ENCODE measurements around the gene ORC3.
"Not testable (repeated sequence)": the region's sequence is repeated elsewhere in the genome, so short reads cannot be mapped to it uniquely, and the experiment has no call there.

Gene ORC3

DNA sequence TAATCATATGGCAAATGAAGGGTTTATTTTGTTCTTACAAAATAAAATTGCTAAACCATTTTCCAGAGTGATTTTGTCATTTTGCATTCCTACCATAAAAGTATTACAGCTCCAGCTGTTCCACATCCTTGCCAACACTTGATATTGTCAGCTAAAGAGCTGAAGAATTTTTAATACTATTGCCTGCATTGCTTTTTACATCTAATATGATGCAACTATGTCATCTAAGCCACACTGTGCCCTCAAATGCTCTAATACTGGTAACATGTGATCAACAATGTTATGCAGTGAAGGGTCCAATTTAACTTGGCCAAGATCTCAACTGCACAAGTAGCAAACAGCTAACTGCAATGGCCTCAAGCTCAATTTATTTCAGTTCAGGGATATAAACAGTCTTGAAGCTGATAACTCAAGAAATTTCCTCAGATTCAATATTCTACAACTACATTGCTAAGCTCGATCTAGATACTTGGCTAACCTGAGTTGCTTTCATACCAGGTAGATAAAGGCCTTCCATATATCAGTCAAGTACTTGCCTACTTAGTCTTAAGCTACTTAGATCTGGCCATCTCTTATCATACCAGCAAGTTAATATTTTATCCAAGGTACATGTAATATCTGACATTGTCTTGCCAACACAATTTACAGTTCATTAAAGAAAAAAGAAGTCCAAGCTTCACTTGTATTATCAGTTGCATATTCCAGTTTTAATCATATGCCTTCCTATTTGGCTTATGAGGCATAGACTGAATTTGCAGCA lies 95.1 kb downstream of the ORC3 start:
- TF ChIP-seq, protein P1, sequence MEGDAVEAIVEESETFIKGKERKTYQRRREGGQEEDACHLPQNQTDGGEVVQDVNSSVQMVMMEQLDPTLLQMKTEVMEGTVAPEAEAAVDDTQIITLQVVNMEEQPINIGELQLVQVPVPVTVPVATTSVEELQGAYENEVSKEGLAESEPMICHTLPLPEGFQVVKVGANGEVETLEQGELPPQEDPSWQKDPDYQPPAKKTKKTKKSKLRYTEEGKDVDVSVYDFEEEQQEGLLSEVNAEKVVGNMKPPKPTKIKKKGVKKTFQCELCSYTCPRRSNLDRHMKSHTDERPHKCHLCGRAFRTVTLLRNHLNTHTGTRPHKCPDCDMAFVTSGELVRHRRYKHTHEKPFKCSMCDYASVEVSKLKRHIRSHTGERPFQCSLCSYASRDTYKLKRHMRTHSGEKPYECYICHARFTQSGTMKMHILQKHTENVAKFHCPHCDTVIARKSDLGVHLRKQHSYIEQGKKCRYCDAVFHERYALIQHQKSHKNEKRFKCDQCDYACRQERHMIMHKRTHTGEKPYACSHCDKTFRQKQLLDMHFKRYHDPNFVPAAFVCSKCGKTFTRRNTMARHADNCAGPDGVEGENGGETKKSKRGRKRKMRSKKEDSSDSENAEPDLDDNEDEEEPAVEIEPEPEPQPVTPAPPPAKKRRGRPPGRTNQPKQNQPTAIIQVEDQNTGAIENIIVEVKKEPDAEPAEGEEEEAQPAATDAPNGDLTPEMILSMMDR (IDR thresholded peaks at IDR 0.05; ENCODE audit: control insufficient read depth, extremely low read depth, insufficient read depth): no peak
- no peak overlapping the region for H3K4me3 ChIP-seq (ENCODE audit: low read depth, low read length)
- no peak for DNase-seq (ENCODE audit: low read depth)

DNA sequence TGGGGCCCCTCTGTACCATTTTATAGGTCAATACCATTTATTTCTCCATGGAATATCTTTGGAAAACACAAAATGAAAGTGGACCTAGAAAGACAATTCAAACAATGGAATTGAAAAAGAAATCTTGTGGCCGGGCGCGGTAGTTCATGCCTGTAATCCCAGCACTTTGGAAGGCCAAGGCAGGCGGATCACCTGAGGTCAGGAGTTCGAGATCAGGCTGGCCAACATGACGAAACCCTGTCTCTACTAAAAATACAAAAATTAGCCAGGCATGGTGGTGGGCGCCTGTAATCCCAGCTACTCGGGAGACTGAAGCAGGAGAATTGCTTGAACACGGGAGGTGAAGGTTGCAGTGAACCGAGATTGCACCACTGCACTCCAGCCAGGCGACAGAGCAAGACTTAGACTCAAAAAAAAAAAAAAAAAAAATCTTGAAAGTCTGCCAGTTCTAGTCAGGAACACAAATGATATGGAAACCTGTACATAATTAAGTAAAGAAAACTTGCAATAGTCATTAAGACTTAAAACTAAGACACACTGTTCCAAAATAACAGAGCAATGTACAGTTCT lies 96.8 kb downstream of the ORC3 start:
- H3K4me3 ChIP-seq (ENCODE audit: low read depth, low read length); DNase-seq (ENCODE audit: low read depth): not testable (repeated sequence)

DNA sequence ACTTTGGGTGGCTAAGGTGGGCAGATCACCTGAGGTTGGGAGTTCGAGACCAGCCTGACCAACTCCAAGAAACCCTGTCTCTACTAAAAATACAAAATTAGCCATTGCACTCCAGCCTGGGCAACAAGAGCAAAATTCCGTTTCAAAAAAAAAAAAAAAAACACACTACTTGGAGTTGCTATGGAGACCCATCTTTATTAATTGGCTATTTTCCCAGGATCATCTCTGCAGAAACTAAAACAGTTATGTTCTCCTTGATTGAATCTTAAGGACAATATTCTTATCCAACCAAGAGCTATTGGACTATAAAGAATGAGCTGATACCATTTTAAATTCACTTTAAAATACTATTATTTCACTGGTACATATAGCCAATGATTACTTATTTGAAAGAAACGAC lies 97.4 kb downstream of the ORC3 start:
- no peak for DNase-seq (ENCODE audit: low read depth)
- no peak overlapping the region for H3K4me3 ChIP-seq (ENCODE audit: low read depth, low read length)
- TF ChIP-seq, protein P1 (IDR thresholded peaks at IDR 0.05; ENCODE audit: control insufficient read depth, extremely low read depth, insufficient read depth): no peak

DNA sequence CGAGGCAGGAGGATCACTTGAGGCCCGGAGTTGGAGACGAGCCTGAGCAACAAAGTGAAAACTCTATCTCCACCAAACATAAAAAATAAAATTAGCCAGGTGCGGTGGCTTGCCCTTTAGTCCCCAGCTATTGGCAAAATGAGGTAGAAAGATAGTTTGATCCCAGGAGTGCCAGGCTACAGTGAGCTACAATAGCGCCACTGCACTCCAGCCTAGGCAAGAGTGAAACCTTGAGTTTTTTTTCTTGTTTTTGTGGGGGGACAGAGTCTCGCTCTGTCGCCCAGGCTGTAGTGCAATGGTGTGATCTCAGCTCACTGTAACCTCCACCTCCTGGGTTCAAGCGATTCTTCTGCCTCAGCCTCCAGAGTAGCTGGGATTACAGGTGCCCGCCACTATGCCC lies 98.0 kb downstream of the ORC3 start:
- H3K4me3 ChIP-seq (ENCODE audit: low read depth, low read length); DNase-seq (ENCODE audit: low read depth): not testable (repeated sequence)

DNA sequence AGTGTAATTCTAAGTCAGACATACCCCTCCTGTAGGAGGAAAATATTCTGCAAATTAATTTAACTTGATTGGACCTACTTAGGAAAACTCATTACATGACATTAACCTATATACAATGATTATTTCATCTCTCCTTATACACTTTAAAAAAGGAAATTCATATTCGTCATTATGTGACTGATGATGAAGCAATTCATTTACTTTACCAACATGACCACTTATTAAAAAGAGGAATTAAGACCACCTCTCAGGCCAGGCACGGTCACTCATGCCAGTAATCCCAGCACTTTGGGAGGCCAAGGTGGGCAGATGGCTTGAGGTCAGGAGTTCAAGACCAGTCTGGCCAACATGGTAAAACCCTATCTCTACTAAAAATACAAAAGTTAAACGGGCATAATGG lies 100.5 kb downstream of the ORC3 start:
- TF ChIP-seq, protein P1 (IDR thresholded peaks at IDR 0.05; ENCODE audit: control insufficient read depth, extremely low read depth, insufficient read depth): no peak
- no peak for DNase-seq (ENCODE audit: low read depth)
- H3K4me3 ChIP-seq (ENCODE audit: low read depth, low read length): no peak overlapping the region

DNA sequence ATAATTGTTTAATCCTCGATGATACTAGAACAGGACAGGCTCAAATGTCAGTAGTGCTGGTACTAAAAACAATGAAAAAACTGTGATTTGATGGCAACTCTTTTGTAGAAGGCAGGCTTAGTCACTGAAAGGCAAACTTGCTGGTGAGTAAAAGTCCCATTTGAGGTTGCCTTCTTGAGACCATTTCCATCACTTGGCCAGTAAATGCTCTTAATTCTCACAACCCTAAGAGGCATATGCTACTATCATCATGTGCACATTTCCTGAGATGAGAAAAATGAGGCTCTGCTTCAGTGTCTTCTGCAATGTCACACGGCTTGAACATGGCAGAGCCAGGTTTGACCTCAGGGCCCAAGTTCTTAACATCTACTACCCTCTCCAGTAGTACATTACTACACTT lies 102.2 kb downstream of the ORC3 start:
- no peak overlapping the region for H3K4me3 ChIP-seq (ENCODE audit: low read depth, low read length)
- TF ChIP-seq, protein P1 (IDR thresholded peaks at IDR 0.05; ENCODE audit: control insufficient read depth, extremely low read depth, insufficient read depth): no peak
- DNase-seq (ENCODE audit: low read depth): no peak

DNA sequence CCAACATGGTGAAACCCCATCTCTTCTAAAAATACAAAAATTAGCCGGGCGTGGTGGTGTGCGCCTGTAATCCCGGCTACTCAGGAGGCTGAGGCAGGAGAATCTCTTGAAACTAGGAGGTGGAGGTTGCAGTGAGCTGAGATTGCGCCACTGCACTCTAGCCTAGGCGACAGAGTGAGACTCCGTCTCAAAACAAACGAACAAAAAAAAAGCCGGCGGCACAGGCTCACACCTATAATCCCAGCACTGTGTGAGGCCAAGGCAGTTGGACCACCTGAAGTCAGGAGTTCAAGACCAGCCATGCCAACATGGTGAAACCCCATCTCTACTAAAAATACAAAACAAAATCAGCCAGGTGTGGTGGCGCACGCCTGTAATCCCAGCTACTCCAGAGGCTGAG lies 106.9 kb downstream of the ORC3 start:
- H3K4me3 ChIP-seq (ENCODE audit: low read depth, low read length); DNase-seq (ENCODE audit: low read depth): not testable (repeated sequence)

DNA sequence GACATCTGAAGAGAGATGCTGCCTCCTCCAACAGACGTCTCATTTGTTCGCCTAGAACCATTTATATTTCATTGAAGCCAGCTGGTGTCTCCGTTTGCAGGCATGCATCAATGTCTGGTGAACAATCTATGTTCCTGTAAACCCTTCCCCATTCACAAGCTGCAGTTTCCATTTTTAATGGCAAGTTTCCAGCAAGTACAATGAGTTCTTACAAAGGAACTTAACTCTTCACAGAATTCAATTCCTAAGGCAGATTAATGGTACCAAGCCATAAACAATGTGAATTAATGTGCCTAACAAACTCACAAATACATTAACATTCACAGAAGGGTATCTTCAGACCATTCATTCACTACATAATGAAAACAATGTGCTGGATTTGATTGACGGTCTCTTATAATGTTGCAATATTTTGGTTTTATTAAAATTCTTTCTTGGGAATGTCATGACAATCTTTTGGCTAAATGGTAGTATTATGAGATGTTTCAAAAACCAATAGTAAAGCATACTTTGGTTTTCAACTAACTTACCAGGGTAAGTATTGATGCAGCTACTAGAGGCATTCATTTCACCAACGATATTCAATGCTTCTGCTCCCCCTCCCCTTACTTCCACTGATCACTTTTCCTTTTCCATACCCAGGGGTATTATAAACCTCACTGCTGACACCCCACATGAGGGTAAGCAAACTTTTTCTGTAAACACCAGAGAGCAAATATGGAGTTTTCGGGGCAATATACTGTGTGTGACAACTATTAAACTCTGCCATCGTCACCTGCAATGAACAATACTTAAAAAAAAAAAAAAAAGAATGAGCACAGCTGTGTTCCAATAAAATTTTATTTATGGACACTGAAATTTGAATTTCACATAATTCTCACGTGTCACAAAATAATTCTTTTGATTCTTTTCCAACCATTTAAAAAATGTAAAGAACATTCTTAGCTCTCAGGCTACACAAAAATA lies 107.9 kb downstream of the ORC3 start:
- TF ChIP-seq, protein P1 (IDR thresholded peaks at IDR 0.05; ENCODE audit: control insufficient read depth, extremely low read depth, insufficient read depth): no peak
- peak overlapping the region; percentile 33 for H3K4me3 ChIP-seq (ENCODE audit: low read depth, low read length)
- no peak for DNase-seq (ENCODE audit: low read depth)

Data from LNCaP clone FGC (cell line).